PC-3 (cell line): ENCODE measurements around the gene SLC35D3.

Source experiments
- CTCF ChIP-seq: fragments of 300-600 bp; sonication (generic); conservative IDR thresholded peaks from 2 replicates; pipeline ENCODE4 v1.5.1; 2017; ENCODE audit warnings: antibody characterized with exemption, low read depth, mild to moderate bottlenecking, low read length
- EZH2phosphoT487 ChIP-seq: fragments of 300-600 bp; sonication (generic); IDR thresholded peaks from 2 replicates; pipeline ENCODE4 v1.6.1; 2018; ENCODE audit warnings: mild to moderate bottlenecking, antibody characterized with exemption, low read length, borderline replicate concordance

- TF ChIP-seq CTCF (no peak), EZH2phosphoT487 (no peak)
These were observed 23.0 kb downstream of the SLC35D3 start for GRCh38 chr6:136945072-136945471.
